BLaER1 treated with 17β-estradiol and CSF1 and Interleukin-3, amounts not matched to agents 10 nM and 100 nM (cell line): Measurements from ENCODE around the gene P2RX6.
"Not testable (repeated sequence)": the region's sequence is repeated elsewhere in the genome, so short reads cannot be mapped to it uniquely, and the experiment has no call there.

Experiments used
- H3K27ac ChIP-seq, 11 experiments: shearing (Covaris generic); formaldehyde crosslinking; 2 replicates each; pipeline ENCODE4 v1.8.1; 2022
- H3K27me3 ChIP-seq, 11 experiments: shearing (Covaris generic); formaldehyde crosslinking; 2 replicates each; pipeline ENCODE4 v1.8.1; 2022
- H3K36me3 ChIP-seq, 11 experiments: shearing (Covaris generic); formaldehyde crosslinking; 2 replicates each; pipeline ENCODE4 v1.8.1; 2022
- H3K4me1 ChIP-seq, 10 experiments: shearing (Covaris generic); formaldehyde crosslinking; 2 replicates each; pipeline ENCODE4 v1.8.1; 2022
- H3K4me2 ChIP-seq, 11 experiments: shearing (Covaris generic); formaldehyde crosslinking; 2 replicates each; pipeline ENCODE4 v1.8.1; 2022
- H3K4me3 ChIP-seq, 10 experiments: shearing (Covaris generic); formaldehyde crosslinking; 2 replicates each; pipeline ENCODE4 v1.8.1; 2022
- H3K9ac ChIP-seq, 11 experiments: shearing (Covaris generic); formaldehyde crosslinking; 2 replicates each; pipeline ENCODE4 v1.8.1; 2022
- H3K9me3 ChIP-seq, 11 experiments: shearing (Covaris generic); formaldehyde crosslinking; replicated peaks in 1 of 11; 2 replicates each; pipeline ENCODE4 v1.8.1; 2022
- H4K20me1 ChIP-seq, 11 experiments: shearing (Covaris generic); formaldehyde crosslinking; 2 replicates each; pipeline ENCODE4 v1.8.1; 2022
- Cebpa-rat ChIP-seq, 11 experiments: shearing (Covaris generic); IDR thresholded peaks; 2 replicates each; pipeline ENCODE4 v1.8.1; 2022

The P2RX6 gene

GRCh38 chr22:21014726-21015465, at the start of gene P2RX6:
TSS of gene P2RX6 (plus strand) at chr22:21015165. CDS start at chr22:21015175, 10 bp downstream.
- peaks cover 0 to 8% (median 0%) of the 10 kb centered on the region in 11 experiments; a peak in 5 of 22 replicates for H4K20me1 ChIP-seq
- H3K27me3 ChIP-seq: no peaks in the 10 kb centered on the region
- H3K4me1 ChIP-seq: peaks cover 26 to 42% (median 33%) of the 10 kb centered on the region in 10 experiments
- H3K4me2 ChIP-seq: peak within 1 kb of the TSS; percentile 85 to 98 (median 94)
- H3K27ac ChIP-seq: peak within 1 kb of the TSS in 10 of 11 experiments; percentile 24 to 78 (median 70); a peak in 18 of 22 replicates
- H3K36me3 ChIP-seq: no peaks in the 10 kb centered on the region
- peak within 1 kb of the TSS; percentile 41 to 72 (median 60) for H3K4me3 ChIP-seq
- no peaks in the 10 kb centered on the region for H3K9me3 ChIP-seq
- peak within 1 kb of the TSS; percentile 38 to 76 (median 67); a peak in 21 of 22 replicates for H3K9ac ChIP-seq
- no peak for TF ChIP-seq Cebpa-rat (IDR thresholded peaks at IDR 0.05)

GRCh38 chr22:20965888-20966855, 48.8 kb upstream of the P2RX6 start:
- TF ChIP-seq Cebpa-rat (IDR thresholded peaks at IDR 0.05): no peak
- no peaks in the 10 kb centered on the region for H3K36me3 ChIP-seq
- H3K9me3 ChIP-seq: no peaks in the 10 kb centered on the region
- peaks cover 0 to 39% (median 16%) of the 10 kb centered on the region in 11 experiments; a peak in 13 of 22 replicates for H4K20me1 ChIP-seq
- no peak overlapping the region; a peak in 1 of 22 replicates for H3K9ac ChIP-seq
- peak overlapping the region in 10 of 11 experiments; percentile 76 to 95 (median 88); a peak in 19 of 22 replicates for H3K4me2 ChIP-seq
- H3K4me3 ChIP-seq: peak overlapping the region in 1 of 10 experiments; percentile 50; a peak in 1 of 20 replicates
- H3K27me3 ChIP-seq: peaks cover 37 to 55% (median 42%) of the 10 kb centered on the region in 11 experiments
- H3K4me1 ChIP-seq: peaks cover 18 to 55% (median 44%) of the 10 kb centered on the region in 10 experiments; a peak in 19 of 20 replicates
- H3K27ac ChIP-seq: no peak overlapping the region

GRCh38 chr22:20966883-20967696, 47.9 kb upstream of the P2RX6 start, which contains the start of gene AIFM3:
TSS of gene AIFM3 (plus strand) at chr22:20967255. CDS start at chr22:20967945, 690 bp downstream.
- TF ChIP-seq Cebpa-rat (IDR thresholded peaks at IDR 0.05): no peak
- Histone ChIP-seq H4K20me1 (peaks cover 0 to 36% (median 16%) of the 10 kb centered on the region in 11 experiments; a peak in 13 of 22 replicates), H3K9ac (peak within 1 kb of the TSS in 3 of 11 experiments; percentile 3 to 52 (median 18); a peak in 5 of 22 replicates), H3K4me1 (peaks cover 18 to 60% (median 46%) of the 10 kb centered on the region in 10 experiments; a peak in 19 of 20 replicates), H3K36me3 (no peaks in the 10 kb centered on the region), H3K27me3 (peaks cover 37 to 55% (median 42%) of the 10 kb centered on the region in 11 experiments), H3K4me2 (peak within 1 kb of the TSS; percentile 19 to 95 (median 88); a peak in 20 of 22 replicates), H3K9me3 (no peaks in the 10 kb centered on the region), H3K27ac (peak within 1 kb of the TSS in 1 of 11 experiments; percentile 56; a peak in 1 of 22 replicates), H3K4me3 (peak within 1 kb of the TSS in 1 of 10 experiments; percentile 15; a peak in 1 of 20 replicates)

- no peak for TF ChIP-seq Cebpa-rat (IDR thresholded peaks at IDR 0.05)
- Histone ChIP-seq H3K4me3 (peak overlapping the region in 1 of 10 experiments; percentile 15; a peak in 1 of 20 replicates), H3K36me3 (no peaks in the 10 kb centered on the region), H4K20me1 (peaks cover 0 to 35% (median 13%) of the 10 kb centered on the region in 11 experiments; a peak in 13 of 22 replicates), H3K27ac (peak overlapping the region in 1 of 11 experiments; percentile 56; a peak in 1 of 22 replicates), H3K9ac (peak overlapping the region in 2 of 11 experiments; percentile 3 to 52; a peak in 2 of 22 replicates), H3K4me1 (peaks cover 18 to 67% (median 50%) of the 10 kb centered on the region in 10 experiments; a peak in 19 of 20 replicates), H3K4me2 (peak overlapping the region; percentile 19 to 91 (median 68); a peak in 19 of 22 replicates), H3K9me3 (no peaks in the 10 kb centered on the region), H3K27me3 (peaks cover 36 to 49% (median 39%) of the 10 kb centered on the region in 11 experiments)
Observed at GRCh38 chr22:20967697-20968211, 47.2 kb upstream of the P2RX6 start.

- peak overlapping the region in 6 of 11 experiments; percentile 3 to 52 (median 25); a peak in 5 of 22 replicates for H3K9ac ChIP-seq
- no peak for TF ChIP-seq Cebpa-rat (IDR thresholded peaks at IDR 0.05)
- H4K20me1 ChIP-seq: peaks cover 0 to 28% (median 8%) of the 10 kb centered on the region in 11 experiments; a peak in 13 of 22 replicates
- peaks cover 29 to 42% (median 32%) of the 10 kb centered on the region in 11 experiments for H3K27me3 ChIP-seq
- H3K36me3 ChIP-seq: no peaks in the 10 kb centered on the region
- H3K4me3 ChIP-seq: peak overlapping the region in 1 of 10 experiments; percentile 15; a peak in 1 of 20 replicates
- peaks cover 18 to 73% (median 52%) of the 10 kb centered on the region in 10 experiments; a peak in 19 of 20 replicates for H3K4me1 ChIP-seq
- peak overlapping the region in 5 of 11 experiments; percentile 0 to 58 (median 48); a peak in 7 of 22 replicates for H3K27ac ChIP-seq
- H3K4me2 ChIP-seq: peak overlapping the region; percentile 19 to 91 (median 68); a peak in 19 of 22 replicates
- no peaks in the 10 kb centered on the region for H3K9me3 ChIP-seq
Observed at GRCh38 chr22:20968281-20968977, 46.5 kb upstream of the P2RX6 start.

GRCh38 chr22:20970939-20971657, 43.9 kb upstream of the P2RX6 start:
- TF ChIP-seq Cebpa-rat (IDR thresholded peaks at IDR 0.05): no peak
- H4K20me1 ChIP-seq: peaks cover 0 to 5% (median 0%) of the 10 kb centered on the region in 11 experiments; a peak in 4 of 22 replicates
- no peaks in the 10 kb centered on the region for H3K9me3 ChIP-seq
- H3K27me3 ChIP-seq: peaks cover 3 to 15% (median 6%) of the 10 kb centered on the region in 11 experiments; a peak in 21 of 22 replicates
- no peak overlapping the region for H3K4me3 ChIP-seq
- H3K4me1 ChIP-seq: peaks cover under 1 to 60% (median 35%) of the 10 kb centered on the region in 10 experiments; a peak in 18 of 20 replicates
- no peak overlapping the region; a peak in 1 of 22 replicates for H3K27ac ChIP-seq
- no peak overlapping the region for H3K9ac ChIP-seq
- H3K4me2 ChIP-seq: peak overlapping the region in 3 of 11 experiments; percentile 46 to 65 (median 62); a peak in 6 of 22 replicates
- H3K36me3 ChIP-seq: no peaks in the 10 kb centered on the region

- H3K9me3 ChIP-seq, H3K4me3 ChIP-seq, H3K27me3 ChIP-seq, H4K20me1 ChIP-seq, H3K9ac ChIP-seq, H3K36me3 ChIP-seq: not testable (repeated sequence)
- Histone ChIP-seq H3K27ac (peak overlapping the region in 2 of 11 experiments; percentile 4 to 41; a peak in 2 of 22 replicates), H3K4me2 (peak overlapping the region in 6 of 11 experiments; percentile 16 to 68 (median 54); a peak in 10 of 22 replicates), H3K4me1 (peaks cover 0 to 50% (median 28%) of the 10 kb centered on the region in 10 experiments; a peak in 18 of 20 replicates)
Observed at GRCh38 chr22:20972014-20972694, 42.8 kb upstream of the P2RX6 start.
